Measurements from ENCODE around the gene TUBAL3. TPM values are rescaled to one million over a fixed set of nuclear protein-coding genes. Genes with fewer than 3 reads are reported as not detected.
A peak's percentile ranks its signal among the peaks of the same experiment; 100 is the strongest.

The TUBAL3 gene
- total RNA-seq, 1 experiment from 2014 or later: 0.15 TPM

GRCh38 chr10:5442065-5442989 lies 37.7 kb upstream of the TUBAL3 start:
- no peaks in the 10 kb centered on the region for H3K36me3 Mint-ChIP-seq
- no peak overlapping the region for H3K4me3 Mint-ChIP-seq
- no peak overlapping the region for H3K27ac Mint-ChIP-seq
- ChIA-PET POLR2A (interaction anchor here (1.1 kb wide), 1 partner anchor 145 kb away, joined by 3 read pairs; no protein-coding TSS in a partner anchor), CTCF (interaction anchor here (0.5 to 3.5 kb wide), 22 partner anchors 9 to 627 kb away, joined by 3 to 45 read pairs (median 4); partner anchors contain the start of genes ANKRD16 and FBH1)
- ATAC-seq (no peak), DNase-seq (ENCODE audit: low spot score) (no peak)
- H3K27me3 Mint-ChIP-seq (ENCODE audit: low read depth): no peaks in the 10 kb centered on the region
- TF ChIP-seq CTCF (IDR thresholded peaks at IDR 0.05): peak; percentile 49
- no peak for TF ChIP-seq SMAD4 (CRISPR knock-in tag; IDR thresholded peaks at IDR 0.05)
- no peak for TF ChIP-seq ARID4B (CRISPR knock-in tag; IDR thresholded peaks at IDR 0.05; ENCODE audit: borderline replicate concordance)
- no peak for TF ChIP-seq NFYB (CRISPR knock-in tag; conservative IDR thresholded peaks at IDR 0.05; ENCODE audit: low read depth)
- TF ChIP-seq MAX (CRISPR knock-in tag; IDR thresholded peaks at IDR 0.05): no peak
- peaks cover 13% of the 10 kb centered on the region for H3K4me1 Mint-ChIP-seq
- no peaks in the 10 kb centered on the region for H3K9me3 Mint-ChIP-seq

GRCh38 chr10:5441106-5441505 lies 36.5 kb upstream of the TUBAL3 start:
- no peak overlapping the region for H3K4me3 Mint-ChIP-seq
- H3K27me3 Mint-ChIP-seq (ENCODE audit: low read depth): no peaks in the 10 kb centered on the region
- H3K4me1 Mint-ChIP-seq: peaks cover 5% of the 10 kb centered on the region
- POLR2A ChIA-PET: interaction anchor here (1.1 kb wide), 1 partner anchor 146 kb away, joined by 3 read pairs; no protein-coding TSS in a partner anchor
- H3K36me3 Mint-ChIP-seq: no peaks in the 10 kb centered on the region
- TF ChIP-seq OVOL2 (CRISPR knock-in tag; IDR thresholded peaks at IDR 0.05; ENCODE audit: borderline replicate concordance) (no peak), ZNF425 (CRISPR knock-in tag; conservative IDR thresholded peaks at IDR 0.05) (no peak), FOXK1 (CRISPR knock-in tag; IDR thresholded peaks at IDR 0.05) (no peak), NFE2L1 (CRISPR knock-in tag; IDR thresholded peaks at IDR 0.05) (no peak), ZNF263 (CRISPR knock-in tag; IDR thresholded peaks at IDR 0.05; ENCODE audit: low read depth) (no peak), E2F4 (CRISPR knock-in tag; IDR thresholded peaks at IDR 0.05; ENCODE audit: borderline replicate concordance, low read depth) (no peak), TEAD4 (CRISPR knock-in tag; IDR thresholded peaks at IDR 0.05) (no peak), GTF2I (CRISPR knock-in tag; conservative IDR thresholded peaks at IDR 0.05) (no peak), HMGA2 (CRISPR knock-in tag; IDR thresholded peaks at IDR 0.05) (no peak), ATF2 (CRISPR knock-in tag; IDR thresholded peaks at IDR 0.05; ENCODE audit: borderline replicate concordance, low read depth) (no peak), KAT7 (CRISPR knock-in tag; IDR thresholded peaks at IDR 0.05; ENCODE audit: borderline replicate concordance) (no peak), MYBL2 (CRISPR knock-in tag; IDR thresholded peaks at IDR 0.05) (no peak), ZNF232 (CRISPR knock-in tag; IDR thresholded peaks at IDR 0.05) (no peak), FOXP4 (CRISPR knock-in tag; IDR thresholded peaks at IDR 0.05) (no peak)
- DNase-seq (ENCODE audit: low spot score): no peak
- H3K9me3 Mint-ChIP-seq: no peaks in the 10 kb centered on the region
- CTCF ChIA-PET: interaction anchor here (0.6 to 3.5 kb wide), 14 partner anchors 13 to 218 kb away, joined by 3 to 45 read pairs (median 4); no protein-coding TSS in a partner anchor
- peak; percentile 33; the same call in 1 of the 2 replicates for ATAC-seq
- H3K27ac Mint-ChIP-seq: no peak overlapping the region

Data from WTC11 (cell line).